ENCODE results near the gene KATNB1.
"Not testable (repeated sequence)": the region's sequence is repeated elsewhere in the genome, so short reads cannot be mapped to it uniquely, and the experiment has no call there.

KATNB1 gene

DNA sequence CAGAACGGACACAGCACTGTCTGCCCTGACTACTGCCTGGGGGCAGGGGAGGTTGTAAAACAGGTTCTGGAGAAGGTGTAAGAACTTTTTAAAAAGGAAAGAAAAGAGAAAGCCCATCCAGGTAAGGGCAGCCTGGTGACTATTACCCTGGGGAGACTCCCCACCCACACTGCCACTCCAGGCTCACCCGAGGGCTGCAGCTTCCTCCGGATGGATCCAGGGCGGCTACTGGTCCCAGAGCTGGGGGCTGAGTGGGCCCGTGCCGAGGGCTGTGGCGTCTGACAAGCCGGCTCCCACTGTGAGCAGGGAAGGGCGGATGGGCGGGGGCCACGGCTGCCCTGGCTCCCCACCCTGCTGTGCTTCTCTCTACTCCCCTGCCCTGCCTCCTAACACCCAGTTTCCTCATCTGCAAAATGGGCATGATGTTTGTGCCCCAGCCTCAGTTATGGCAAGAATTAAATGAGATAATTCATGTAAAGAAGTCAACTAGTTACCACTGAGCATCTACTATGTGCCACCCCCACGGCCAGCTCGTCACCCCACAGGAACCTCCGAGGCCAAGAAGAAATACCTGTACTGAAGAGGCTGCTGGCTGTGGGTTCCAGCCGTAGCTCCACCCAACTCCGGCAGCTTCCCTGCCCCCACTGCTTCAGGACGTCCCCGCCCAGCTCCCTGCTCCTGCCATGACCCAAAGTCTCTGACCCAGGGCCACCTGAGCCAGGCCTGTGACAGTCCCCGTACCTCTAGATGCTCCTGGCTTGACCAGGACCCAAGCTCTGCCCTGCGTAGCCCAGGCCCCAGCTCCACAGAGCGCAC lies 24.2 kb downstream of the KATNB1 start:
- no peak for DNase-seq

DNA sequence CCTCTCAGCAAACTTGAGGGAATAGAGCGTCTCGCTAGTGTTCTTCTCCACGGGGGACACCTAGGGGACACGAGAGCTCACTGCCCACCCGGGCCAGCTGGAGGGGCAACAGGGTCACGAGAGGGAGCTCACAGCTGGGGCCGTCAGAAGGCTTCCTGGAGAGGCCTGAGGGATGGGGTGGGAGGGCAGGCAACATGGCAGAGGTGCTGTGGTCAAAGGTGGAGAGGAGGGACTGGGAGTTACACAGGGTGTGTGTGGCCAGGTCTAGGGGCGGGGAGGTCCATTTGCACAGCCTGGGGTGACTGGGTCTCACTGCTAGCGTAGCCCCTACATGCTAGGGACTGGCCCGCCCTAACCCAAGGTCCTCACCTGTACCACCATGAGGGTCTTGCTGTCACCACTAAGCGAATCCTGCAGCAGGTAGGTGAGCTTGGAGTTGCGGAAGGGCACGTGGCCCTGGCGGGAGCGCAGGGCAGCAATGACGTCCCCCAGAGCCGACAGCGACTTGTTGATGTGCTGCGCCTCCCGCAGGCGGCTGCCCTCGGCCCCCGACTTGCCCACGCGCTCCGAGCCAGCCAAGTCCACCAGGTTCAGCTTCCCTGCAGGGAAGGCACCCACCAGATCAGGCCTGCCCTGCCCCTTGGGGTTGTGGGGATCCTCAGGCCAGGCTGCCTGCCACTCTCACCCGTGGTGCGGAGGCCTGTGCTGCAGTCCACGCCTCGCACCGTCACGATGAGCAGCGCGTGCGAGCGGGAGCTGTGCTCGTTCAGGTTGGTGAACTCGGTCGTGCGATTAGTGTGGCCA lies 25.0 kb downstream of the KATNB1 start:
- DNase-seq: no peak

DNA sequence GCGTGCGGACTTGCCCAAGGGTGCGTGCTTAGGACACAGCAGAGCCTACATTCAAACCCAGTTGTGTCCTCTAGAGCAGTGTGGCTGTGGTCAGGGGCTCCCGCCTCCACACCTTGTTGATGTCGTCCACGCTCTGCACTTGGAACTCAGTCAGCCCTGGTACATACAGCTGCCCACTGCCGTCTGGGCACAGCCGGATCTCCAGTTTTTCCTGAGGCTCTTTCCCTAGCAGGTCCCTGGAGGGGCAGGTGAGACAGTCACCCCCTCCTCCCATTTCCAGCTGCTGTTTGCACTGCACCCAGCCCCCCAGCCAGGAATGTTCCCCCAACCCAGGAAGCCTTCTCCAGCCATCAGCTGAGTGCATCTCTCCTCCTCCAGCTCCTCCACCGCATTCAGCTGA lies 25.7 kb downstream of the KATNB1 start:
- DNase-seq: no peak

DNA sequence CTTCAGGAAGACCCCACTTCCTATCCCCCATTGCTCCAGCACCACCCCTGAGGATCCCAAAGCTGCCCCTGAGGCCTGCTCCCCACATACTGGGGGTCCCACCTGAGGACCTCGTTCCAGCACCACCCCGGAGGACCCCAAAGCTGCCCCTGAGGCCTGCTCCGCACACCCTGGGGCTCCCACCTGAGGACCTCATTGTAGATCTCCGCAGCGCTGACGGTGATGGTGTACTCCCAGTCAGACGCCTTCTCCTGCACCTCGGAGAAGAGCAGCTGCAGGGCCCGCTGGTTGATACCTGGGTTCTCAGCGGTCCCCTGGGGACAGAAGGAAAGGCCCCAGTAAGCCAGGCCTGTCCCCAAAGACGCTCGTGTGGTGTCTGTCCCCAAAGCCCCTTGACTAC lies 26.4 kb downstream of the KATNB1 start:
- DNase-seq: no peak

DNA sequence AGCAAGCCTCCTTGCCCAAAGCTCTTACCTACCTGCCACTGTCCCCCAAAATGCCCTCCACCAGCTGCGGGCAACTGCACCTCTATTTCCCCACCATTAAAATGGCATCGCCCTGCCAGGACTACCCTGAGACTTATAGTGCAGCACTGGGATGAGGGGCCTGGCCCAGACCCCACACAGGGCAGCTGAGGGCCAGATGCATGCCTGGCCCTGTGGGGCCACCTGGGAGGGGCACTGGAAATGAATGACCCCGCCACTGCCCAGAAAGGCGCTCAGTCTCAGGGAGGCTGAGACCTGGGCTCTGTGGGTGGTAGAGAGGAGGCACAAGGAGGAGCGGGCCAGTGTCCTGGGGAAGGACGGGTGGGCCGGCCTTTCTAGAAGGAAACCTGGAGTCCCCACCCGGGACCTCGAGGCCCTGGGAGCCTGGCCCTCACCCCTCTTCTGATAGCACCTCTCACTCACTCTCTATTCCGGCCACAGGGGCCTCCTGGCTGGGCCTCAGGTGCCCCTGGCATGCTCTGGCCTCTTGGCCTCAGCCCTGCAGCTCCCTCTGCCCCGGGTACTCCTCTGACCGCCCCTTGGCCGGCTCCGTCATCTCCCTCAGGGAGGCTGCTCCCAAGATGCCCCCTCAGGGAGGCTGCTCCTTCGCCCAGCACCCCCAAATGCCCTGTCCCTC lies 26.9 kb downstream of the KATNB1 start:
- DNase-seq: no peak

DNA sequence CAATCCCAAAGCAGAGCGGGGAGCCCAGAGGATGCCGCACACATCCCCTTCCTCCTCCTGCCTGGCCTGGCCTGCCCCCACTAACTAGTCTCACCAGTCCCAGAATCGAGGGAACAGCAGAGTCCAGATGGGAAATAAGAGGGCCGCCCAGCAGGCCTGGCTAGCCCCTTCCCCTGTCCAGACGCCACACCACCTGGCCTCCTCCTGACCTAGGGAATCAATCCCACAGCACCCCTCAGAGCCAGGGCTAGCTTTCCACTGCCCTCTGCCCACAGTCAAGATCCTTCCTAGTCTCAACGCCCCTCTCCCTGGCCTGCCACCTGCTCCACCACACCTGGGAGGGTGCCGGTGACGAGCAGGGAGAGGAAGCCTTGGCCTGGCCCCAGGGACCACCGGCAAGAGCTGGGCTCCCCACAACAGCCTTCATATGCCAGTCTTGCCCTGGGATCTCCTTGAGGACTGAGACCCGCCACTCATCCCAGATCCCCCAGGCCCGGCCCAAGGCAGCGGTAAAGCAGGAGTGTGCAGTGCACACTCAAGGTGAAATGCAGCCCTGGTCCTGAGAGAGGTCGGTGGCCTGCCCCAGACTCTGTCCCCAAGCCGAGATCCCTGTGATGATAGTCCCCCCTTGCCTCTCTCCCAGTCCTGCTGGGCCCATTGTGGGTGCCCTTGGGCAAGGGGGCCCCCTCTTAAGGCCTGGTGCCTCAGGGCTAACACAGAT lies 27.9 kb downstream of the KATNB1 start:
- DNase-seq: no peak

DNA sequence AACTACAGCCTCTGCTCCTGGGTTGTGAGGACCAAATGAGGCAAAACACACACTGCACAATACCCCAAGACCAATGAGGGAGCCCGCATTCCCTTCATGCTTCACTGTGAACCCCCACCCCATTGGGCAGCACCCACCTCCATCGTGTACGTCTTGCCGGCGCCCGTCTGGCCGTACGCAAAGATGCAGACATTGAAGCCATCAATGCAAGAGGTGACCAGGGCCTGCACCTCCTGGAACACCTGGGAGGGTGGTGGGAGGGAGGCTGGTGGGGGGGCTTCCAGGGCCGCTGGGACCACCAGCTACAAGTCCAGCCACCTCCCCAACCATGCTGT lies 28.4 kb downstream of the KATNB1 start:
- DNase-seq: no peak

DNA sequence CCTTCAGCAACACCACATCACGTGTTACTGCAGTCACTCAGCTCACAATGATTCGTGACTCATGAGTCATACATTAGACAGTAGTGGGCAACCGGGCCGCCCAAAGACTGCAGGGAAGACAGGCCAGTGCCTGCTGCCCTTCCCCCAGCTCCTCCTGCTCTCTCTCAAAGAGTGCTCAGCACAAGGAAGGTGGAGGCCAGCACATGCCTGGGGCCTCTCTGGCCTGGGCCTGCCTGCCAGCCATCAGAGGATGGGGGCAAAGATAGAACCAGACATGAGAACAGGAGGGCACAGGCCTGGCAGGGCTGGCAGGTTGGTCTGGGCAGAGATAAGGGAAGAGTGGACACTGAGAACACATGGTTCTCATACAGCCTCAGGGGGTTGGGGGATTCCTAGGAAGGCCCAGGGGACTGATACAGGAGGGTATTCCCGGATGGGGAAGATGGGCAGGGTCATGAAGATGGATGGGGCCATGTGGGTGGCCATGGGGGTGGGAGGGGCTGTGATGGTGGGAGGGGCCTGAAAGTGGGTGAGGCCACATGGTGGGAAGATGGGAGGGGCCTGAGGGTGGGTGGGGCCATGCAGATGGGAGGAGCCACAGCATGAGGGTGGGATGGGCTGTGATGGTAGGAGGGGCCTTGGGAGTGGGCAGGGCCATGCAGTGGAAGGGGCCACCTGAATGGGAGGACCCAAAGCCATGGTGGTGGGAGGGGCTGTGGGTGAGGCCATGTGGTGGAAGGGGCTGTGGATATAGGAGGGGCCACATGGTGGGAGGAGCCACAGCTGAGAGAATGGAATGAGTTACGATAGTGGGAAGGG lies 29.0 kb downstream of the KATNB1 start:
- no peak for DNase-seq

DNA sequence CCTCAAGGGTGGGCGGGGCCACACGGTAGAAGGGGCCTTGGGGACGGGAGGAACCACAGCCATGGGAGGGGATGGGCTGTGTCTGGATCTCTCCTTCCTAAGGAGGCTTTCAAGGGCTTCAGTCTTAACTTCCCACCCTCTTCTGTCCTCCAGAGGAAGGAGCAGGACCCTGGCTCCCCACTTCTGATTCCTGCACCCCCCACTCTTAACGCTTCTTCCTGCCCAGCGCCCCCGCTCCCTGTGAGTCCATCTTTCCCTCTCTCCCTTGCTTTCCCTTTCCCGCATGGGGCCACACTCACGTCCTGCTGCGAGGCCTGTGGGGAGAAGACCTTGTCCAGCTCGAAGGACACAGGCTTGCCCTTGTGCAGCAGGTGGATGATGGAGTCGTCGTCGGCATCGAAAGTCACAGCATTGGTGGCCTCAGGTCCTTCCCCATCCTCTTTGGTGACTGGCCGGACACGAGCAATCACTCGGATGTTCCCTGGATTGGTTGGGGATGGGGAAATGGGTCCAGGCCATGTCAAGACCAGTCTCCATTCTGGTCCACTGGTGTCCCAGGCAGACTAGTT lies 29.7 kb downstream of the KATNB1 start:
- no peak for DNase-seq

DNA sequence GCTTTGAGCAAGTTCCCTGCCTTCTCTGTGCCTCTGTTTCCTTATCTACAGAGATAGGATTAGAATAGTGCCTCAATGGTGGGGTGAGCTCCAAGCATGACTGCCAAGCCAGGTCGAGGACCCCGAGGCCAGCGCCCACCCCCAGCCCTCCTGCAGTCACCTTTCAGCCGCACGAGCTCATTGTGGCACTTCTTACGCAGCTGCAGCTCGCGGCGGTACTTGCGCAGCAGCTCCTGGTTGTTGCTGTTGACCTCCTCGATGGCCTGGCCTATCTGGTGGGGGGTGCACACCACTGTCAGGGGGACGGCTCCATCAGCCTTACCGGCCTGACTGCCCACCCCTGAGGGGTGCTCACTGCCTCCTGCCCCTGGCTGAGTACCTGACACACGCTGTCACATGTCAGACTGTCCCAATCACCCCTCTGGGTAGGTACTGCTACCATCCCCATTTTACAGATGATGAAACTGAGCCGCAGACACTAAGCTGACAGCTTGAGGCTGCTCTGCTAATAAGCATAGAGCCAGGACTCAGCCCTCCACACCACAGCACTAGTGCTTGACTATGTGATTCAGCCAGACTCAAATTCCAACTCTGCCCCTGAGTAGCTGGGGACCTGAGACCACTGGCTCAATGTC lies 31.3 kb downstream of the KATNB1 start:
- no peak for DNase-seq

DNA sequence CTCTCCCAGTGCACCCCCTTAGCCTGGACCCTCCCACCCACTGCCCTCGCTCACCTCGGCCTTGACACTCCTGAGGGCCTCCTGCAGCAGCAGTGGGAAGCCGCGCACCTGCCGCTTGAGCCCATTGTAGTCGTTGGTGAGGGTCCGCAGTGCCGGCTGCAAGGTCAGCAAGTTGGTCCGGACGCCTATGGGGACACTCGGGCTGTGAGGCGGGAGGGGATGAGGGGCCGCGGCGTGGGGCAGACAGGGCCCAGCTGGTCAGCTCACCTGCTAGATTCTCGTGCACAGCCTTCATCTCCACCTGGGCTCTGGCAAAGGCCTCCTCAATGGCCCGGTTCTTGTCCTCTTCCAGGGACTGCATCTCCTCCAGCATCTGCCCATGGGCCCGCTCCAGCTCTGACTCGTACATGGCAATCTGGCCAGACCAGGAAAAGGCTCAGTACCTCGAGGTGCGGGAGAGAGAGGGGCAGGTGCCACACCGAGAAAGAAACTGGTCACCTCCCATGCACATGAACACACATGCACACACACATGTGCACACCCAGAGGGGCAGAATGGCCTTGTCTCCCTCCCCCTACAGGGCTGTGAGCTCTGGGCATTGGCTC lies 34.1 kb downstream of the KATNB1 start:
- DNase-seq: no peak

DNA sequence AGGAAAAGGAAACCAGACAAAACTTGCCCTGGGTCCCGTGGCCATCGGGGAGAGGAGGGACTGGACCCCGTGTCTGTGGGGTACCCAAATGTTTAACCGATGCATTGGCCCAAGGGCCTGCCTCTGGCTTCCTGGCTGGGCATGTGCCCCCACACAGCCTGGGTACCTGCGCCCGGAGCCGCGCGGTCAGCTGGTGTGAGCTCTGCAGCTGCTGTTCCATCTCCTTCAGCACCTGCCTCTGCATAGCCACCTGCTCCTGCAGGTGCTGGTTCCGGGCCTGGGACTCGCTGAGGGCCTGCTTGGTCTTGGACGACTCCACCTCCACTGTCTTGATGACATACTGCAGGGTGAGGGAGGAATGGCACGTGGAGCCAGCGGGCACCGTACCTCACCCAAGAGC lies 34.8 kb downstream of the KATNB1 start:
- no peak for DNase-seq

DNA sequence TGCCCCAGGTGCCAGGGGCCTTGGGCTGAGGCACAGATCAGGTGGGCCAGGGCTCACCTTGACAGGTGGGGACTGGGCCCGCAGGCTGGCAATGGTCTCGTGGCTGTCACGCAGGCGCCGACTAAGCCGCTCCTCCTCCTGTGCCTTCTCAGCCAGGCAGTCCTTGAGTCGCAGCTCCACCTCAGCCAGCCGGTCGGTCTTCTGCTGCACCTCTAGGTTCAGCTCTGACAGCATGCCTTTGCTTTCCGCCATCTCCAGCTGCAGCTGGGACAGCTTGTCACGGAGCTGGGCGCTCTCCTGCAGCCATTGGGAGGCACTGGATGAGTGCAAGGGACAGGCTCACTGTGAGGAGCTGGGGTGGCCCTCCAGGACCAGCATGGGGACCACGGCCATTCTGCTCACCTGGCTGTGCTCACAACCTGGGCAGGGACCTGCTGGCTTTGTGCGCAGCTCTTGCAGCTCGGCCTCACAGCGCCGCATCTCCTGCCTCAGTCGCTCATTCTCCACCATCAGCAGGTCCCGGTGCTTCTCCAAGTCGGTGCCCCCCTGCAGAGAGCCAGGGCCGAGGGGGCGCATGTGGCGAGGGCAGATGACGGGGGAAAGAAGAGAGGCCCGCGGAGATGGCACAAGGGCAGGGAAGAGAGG lies 35.7 kb downstream of the KATNB1 start:
- no peak for DNase-seq

DNA sequence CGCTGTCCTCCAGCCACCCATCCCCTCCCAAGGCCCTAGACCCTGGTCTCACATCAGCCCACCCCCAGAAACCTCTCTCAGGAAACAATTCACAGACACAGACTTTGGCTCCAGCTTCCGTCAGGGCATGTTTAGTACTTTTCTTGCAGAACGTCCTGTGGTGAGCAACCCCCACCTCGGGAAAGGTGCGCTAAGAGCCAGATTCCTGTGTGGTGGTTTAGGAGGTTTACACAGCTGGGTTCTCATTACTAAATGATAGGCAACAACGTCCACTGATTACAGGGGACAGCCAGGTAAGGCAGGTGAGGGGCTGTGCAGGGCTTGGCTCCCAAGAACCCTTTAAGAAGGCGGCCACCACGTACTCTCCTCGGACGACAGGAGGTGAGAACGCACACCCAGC lies 37.4 kb downstream of the KATNB1 start:
- no peak for DNase-seq

DNA sequence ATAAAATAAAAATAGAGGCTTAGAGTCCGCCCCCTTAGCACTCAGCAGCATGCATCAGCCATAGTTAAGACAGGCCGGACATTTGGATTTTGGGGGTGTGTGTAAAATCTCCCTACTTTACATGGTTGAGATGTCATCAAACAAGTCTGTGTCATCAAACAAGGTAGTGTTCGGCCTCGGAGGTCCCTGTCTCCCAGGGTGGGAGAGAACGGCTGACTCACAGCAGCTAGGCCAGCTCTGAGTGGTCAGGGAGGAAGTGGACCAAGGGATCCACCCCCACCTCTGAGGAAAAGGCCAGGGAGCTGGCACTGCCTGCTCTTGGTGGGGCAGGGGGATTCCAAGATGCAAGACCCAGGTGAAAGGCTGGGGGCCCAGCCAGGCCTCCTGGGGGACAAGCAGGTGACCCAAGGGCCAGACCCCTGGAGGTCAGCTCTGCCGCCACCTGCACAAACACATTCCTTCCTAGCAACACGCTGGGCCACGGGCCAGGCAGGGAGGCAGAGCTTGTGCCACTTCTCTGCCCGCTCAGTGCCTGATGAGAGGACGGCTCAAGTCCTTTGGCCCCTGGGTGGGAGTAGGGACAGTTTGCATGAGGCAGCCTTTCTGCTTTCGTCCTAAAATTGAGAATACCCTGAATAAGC lies 38.2 kb downstream of the KATNB1 start:
- DNase-seq: no peak

DNA sequence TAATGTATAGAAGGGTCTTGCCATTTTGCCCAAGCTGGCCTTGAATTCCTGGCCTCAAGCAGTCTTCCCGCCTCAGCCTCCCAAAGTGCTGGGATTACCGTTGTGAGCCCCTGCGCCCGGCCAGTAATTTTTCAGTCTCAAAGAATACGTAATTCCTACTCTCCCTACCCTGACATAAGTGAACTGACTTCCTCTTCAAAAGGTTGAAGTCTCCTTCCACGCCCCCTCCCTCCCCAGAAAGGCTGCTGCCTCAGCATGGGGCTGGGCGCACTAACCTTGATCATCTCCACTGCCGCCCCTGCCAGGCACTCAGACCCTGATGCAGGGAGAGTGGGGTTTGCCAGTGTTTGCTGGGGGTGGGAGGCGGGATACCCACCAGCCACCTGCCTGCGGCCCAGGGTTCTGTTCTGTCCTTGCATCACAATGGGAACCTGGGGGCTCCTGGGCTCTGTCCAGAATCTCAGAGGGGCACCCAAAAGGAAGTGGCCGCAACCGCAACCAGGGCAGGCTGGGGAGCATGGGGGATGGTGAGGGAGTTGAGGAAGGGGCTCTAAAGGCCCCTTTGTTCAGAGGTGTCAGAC lies 39.2 kb downstream of the KATNB1 start:
- DNase-seq: no peak

DNA sequence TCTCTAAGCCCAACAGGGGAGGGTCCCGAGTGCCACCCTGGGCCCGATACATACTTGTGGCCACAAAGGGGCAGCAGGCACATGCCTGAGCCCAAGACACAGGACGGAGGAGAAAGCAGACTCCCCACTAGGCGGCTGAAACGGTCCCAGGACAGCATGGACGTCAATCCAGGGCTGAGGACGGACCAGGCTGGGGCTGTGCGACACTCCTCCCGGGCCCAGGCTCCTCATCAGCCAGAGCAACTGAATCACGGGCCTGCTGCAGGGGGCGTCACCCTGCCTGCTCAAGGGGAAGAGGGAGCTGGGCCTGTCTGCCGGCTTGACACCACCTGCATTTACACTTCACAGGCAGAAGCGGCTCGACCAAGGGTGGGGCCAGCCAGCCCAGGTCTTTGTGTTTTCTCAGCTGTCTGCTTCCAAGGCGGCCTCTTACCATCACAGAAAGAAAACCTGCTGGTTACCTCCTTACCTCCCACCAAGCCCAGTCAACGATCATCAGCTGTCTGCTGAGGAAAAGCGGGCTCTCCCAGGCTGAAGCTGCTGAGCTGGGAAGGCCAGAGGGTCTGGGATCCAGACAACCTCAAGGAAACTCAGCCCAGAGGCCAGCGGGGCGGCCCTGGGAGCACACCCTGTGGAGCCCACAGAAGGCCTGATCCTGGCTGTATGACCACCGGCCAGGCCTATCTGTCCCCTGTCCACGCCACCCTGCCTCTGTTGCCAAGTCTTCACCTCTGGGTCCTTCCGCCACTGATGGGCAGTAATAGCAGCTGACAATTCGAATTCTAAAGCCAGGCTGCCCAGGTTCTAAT lies 40.3 kb downstream of the KATNB1 start:
- DNase-seq: no peak

DNA sequence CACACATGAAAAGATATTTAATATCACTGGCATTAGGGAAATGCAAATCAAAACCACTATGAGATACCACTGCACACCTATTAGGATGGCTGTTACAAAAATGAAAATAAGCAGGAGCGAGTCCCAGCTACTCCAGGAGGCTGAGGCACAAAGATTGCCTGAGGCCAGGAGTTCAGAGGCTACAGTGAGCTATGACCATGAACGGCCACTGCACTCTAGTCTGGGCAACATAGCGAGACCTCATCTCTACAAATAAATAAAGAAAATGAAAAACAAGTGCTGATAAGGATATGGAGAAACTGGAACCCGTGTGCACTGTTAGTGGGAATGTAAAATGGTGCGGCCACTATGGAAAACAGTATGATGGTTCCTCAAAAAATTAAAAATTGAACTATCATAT lies 43.1 kb downstream of the KATNB1 start:
- no peak for DNase-seq

DNA sequence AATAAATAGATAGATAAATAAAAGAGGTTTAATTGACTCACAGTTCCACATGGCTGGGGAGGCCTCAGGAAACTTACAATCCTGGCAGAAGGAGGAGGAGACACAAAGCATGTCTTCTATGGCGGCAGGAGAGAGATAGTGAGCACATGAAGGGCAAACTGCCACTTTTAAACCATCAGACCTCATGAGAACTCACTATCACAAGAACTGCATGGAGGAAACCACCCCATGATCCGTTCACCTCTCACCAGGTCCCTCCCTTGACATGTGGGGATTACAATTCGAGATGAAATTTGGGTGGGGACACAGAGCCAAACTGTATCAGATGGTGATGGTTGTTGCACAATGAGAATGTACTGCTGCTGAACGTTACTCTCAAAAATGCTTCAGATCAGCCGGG lies 44.3 kb downstream of the KATNB1 start:
- DNase-seq: not testable (repeated sequence)
